HTR-8/SVneo (cell line): ENCODE results near the gene PPIL3.
"Not testable (repeated sequence)": the region's sequence is repeated elsewhere in the genome, so short reads cannot be mapped to it uniquely, and the experiment has no call there.

Experiments
- DNase-seq: peaks from one replicate; pipeline ENCODE4 v3.0.0; 2011; ENCODE audit warnings: low spot score, mixed read lengths; ENCODE audit not compliant: insufficient read length
- FAIRE-seq: peaks from 2 replicates; lab custom pipeline; 2011; peaks lifted over from hg19 to GRCh38; lab: Jason Lieb, UNC

The PPIL3 gene

GRCh38 chr2:200888704-200889625, at the start of gene PPIL3, which contains the start of gene NIF3L1:
Gene PPIL3, minus strand, starts transcription at chr2:200889077. Its CDS starts 1,462 bp downstream, at chr2:200887615.
Gene NIF3L1, plus strand, starts transcription at chr2:200889371. Its CDS starts 2,573 bp downstream, at chr2:200891944.
- peak; percentile 76 for FAIRE-seq
- peak; percentile 95 for DNase-seq

- DNase-seq (no peak), FAIRE-seq (no peak)
These were observed 42.2 kb upstream of the PPIL3 start for GRCh38 chr2:200930947-200931626.

- no peak for FAIRE-seq
- DNase-seq = no peak
These were observed 40.7 kb upstream of the PPIL3 start for GRCh38 chr2:200929334-200930249.

- FAIRE-seq = no peak
These were observed 33.6 kb upstream of the PPIL3 start for GRCh38 chr2:200922439-200922838.

GRCh38 chr2:200913654-200914053, 24.8 kb upstream of the PPIL3 start:
- FAIRE-seq (no peak), DNase-seq (peak; percentile 10)

More at GRCh38 chr2:200922439-200922838, 33.6 kb upstream of the PPIL3 start:
- DNase-seq = no peak

GRCh38 chr2:200909958-200910357, 21.1 kb upstream of the PPIL3 start:
- no peak for DNase-seq
- no peak for FAIRE-seq

GRCh38 chr2:200905618-200906296, 16.9 kb upstream of the PPIL3 start:
- peak; percentile 63 for DNase-seq
- FAIRE-seq = no peak

- peak; percentile 69 for FAIRE-seq
- peak; percentile 89 for DNase-seq
These were observed 12.7 kb upstream of the PPIL3 start for GRCh38 chr2:200901459-200902072.

GRCh38 chr2:200899482-200899881, 10.6 kb upstream of the PPIL3 start:
- FAIRE-seq (no peak), DNase-seq (no peak)

- not testable (repeated sequence) for DNase-seq, FAIRE-seq
These were observed 7.1 kb downstream of the PPIL3 start for GRCh38 chr2:200881715-200882249.

- DNase-seq = no peak
- FAIRE-seq = no peak
These were observed 10.5 kb downstream of the PPIL3 start for GRCh38 chr2:200878289-200878880.

- FAIRE-seq (no peak), DNase-seq (no peak)
These were observed 11.4 kb downstream of the PPIL3 start for GRCh38 chr2:200877443-200877842.

- DNase-seq = no peak
- FAIRE-seq = no peak
These were observed 15.3 kb downstream of the PPIL3 start for GRCh38 chr2:200873560-200873959.

- no peak for FAIRE-seq
- no peak for DNase-seq
These were observed 17.7 kb downstream of the PPIL3 start for GRCh38 chr2:200871151-200871550.

- no peak for DNase-seq
- FAIRE-seq = no peak
These were observed 19.9 kb downstream of the PPIL3 start for GRCh38 chr2:200869014-200869413.

GRCh38 chr2:200864176-200865034, 24.5 kb downstream of the PPIL3 start, which contains the start of gene CLK1:
Gene CLK1, minus strand, starts transcription at chr2:200864658. Its CDS starts 2,796 bp downstream, at chr2:200861862.
- peak; percentile 92 for FAIRE-seq

GRCh38 chr2:200863782-200864175, 25.1 kb downstream of the PPIL3 start:
- FAIRE-seq (no peak), DNase-seq (no peak)

More at GRCh38 chr2:200864176-200865034, 24.5 kb downstream of the PPIL3 start, which contains the start of gene CLK1:
- peak; percentile 93 for DNase-seq
